Keratinocyte (primary cell): ENCODE results near the gene CSMD2. TPM values are rescaled to one million over a fixed set of nuclear protein-coding genes. Genes with fewer than 3 reads are reported as not detected.

Experiments used
- DNase-seq: peaks from one replicate; pipeline ENCODE4 v3.0.0-alpha.2; 2011; ENCODE audit warnings: low read depth, missing footprints, low spot score
- FAIRE-seq: peaks from 2 replicates; lab custom pipeline; 2011; peaks lifted over from hg19 to GRCh38; lab: Jason Lieb, UNC
- H2AFZ ChIP-seq: 2 replicates; pipeline ENCODE4 v1.6.0; 2012; ENCODE audit warnings: low read length, control low read depth, inconsistent platforms; ENCODE audit not compliant: control insufficient read depth
- H3K27ac ChIP-seq: 2 replicates; pipeline ENCODE4 v1.5.1; 2011; ENCODE audit warnings: low read length; ENCODE audit not compliant: control insufficient read depth, insufficient read depth
- H3K27me3 ChIP-seq: 3 replicates; pipeline ENCODE4 v1.6.0; 2011; ENCODE audit warnings: low read length; ENCODE audit not compliant: control insufficient read depth, insufficient read depth; ENCODE audit errors: extremely low read depth
- H3K36me3 ChIP-seq, 2 experiments: 2 replicates in 1 of 2; 3 replicates in 1 of 2; pipeline ENCODE4 v1.5.1; 2011; ENCODE audit warnings: low read length in 2 of 2, mild to moderate bottlenecking in 1 of 2; ENCODE audit not compliant: control insufficient read depth in 2 of 2, insufficient read depth in 2 of 2; ENCODE audit errors: extremely low read depth in 1 of 2
- H3K4me1 ChIP-seq: 3 replicates; pipeline ENCODE4 v1.5.1; 2011; ENCODE audit warnings: low read length; ENCODE audit not compliant: control insufficient read depth, insufficient read depth; ENCODE audit errors: extremely low read depth
- H3K4me2 ChIP-seq: 3 replicates; pipeline ENCODE4 v1.6.0; 2011; ENCODE audit warnings: low read depth, low read length; ENCODE audit not compliant: control insufficient read depth, insufficient read depth; ENCODE audit errors: extremely low read depth
- H3K4me3 ChIP-seq, 3 experiments: fragments of 200-600 bp in 1 of 3; sonication (generic) in 1 of 3; 2 replicates in 2 of 3; 3 replicates in 1 of 3; pipeline ENCODE4 v1.5.1; 2011 to 2016; ENCODE audit warnings: low read length in 3 of 3, mild to moderate bottlenecking in 3 of 3, control low read depth in 2 of 3, inconsistent platforms in 1 of 3, low read depth in 1 of 3, mixed read lengths in 1 of 3, mixed run types in 1 of 3, moderate library complexity in 1 of 3; ENCODE audit not compliant: control insufficient read depth in 2 of 3, insufficient read depth in 2 of 3; ENCODE audit errors: extremely low read depth in 1 of 3
- H3K79me2 ChIP-seq: 2 replicates; pipeline ENCODE4 v1.6.0; 2012; ENCODE audit warnings: low read length; ENCODE audit not compliant: control insufficient read depth, insufficient read depth
- H3K9ac ChIP-seq: 3 replicates; pipeline ENCODE4 v1.6.0; 2011; ENCODE audit warnings: low read length; ENCODE audit not compliant: control insufficient read depth, insufficient read depth; ENCODE audit errors: extremely low read depth
- H3K9me1 ChIP-seq: 3 replicates; pipeline ENCODE4 v1.6.0; 2011; ENCODE audit warnings: low read length; ENCODE audit not compliant: control insufficient read depth, insufficient read depth; ENCODE audit errors: extremely low read depth
- H3K9me3 ChIP-seq: 2 replicates; pipeline ENCODE4 v1.5.1; 2012; ENCODE audit warnings: low read depth, low read length; ENCODE audit not compliant: control insufficient read depth
- H4K20me1 ChIP-seq: 3 replicates; pipeline ENCODE4 v1.6.0; 2011; ENCODE audit warnings: low read length; ENCODE audit not compliant: control insufficient read depth, insufficient read depth; ENCODE audit errors: extremely low read depth
- EZH2 ChIP-seq: IDR thresholded peaks from one replicate; pipeline ENCODE4 v1.6.1; 2012; ENCODE audit warnings: inconsistent platforms, mild to moderate bottlenecking, low read length, moderate library complexity
- dilution Hi-C: fragments of 300-500 bp; cut with MboI; formaldehyde crosslinking; loops from one replicate; pipeline ENCODE4 v1.7.0; 2020; ENCODE audit warnings: low sequenced_read_pairs; ENCODE audit not compliant: extremely low pct_ligation_motif_present
- polyA plus RNA-seq, 5 experiments: library from polyadenylated mRNA; depleted of rRNA in 3 of 5; stranded (reverse) in 3 of 5; stranded (forward) in 1 of 5; unstranded in 1 of 5; fragments of >200 nt; gene quantifications; 1 replicate in 1 of 5; 2 replicates in 3 of 5; 3 replicates in 1 of 5; pipeline versions ENCODE4 v1.2.1 to v1.2.3, GENCODE V29; 2011 to 2012; ENCODE audit warnings: missing spikeins in 2 of 5, low read depth in 1 of 5, low replicate concordance in 1 of 5
- TF ChIP-seq, protein P1 (sequence below), 3 experiments: IDR thresholded peaks in 1 of 3; conservative IDR thresholded peaks in 1 of 3; optimal IDR thresholded peaks in 1 of 3; 2 replicates in 2 of 3; 3 replicates in 1 of 3; pipeline versions ENCODE3 to v1.5.1; 2011; ENCODE audit warnings: low read length in 3 of 3, mild to moderate bottlenecking in 3 of 3, moderate library complexity in 2 of 3, control low read depth in 1 of 3, inconsistent platforms in 1 of 3; ENCODE audit not compliant: insufficient read depth in 2 of 3; ENCODE audit errors: extremely low read depth in 1 of 3

Gene CSMD2
- polyA plus RNA-seq, 1 donor (not counting 4 experiments of a cell fraction or from before 2014, with no cell fraction given) = 2.0 TPM

DNA sequence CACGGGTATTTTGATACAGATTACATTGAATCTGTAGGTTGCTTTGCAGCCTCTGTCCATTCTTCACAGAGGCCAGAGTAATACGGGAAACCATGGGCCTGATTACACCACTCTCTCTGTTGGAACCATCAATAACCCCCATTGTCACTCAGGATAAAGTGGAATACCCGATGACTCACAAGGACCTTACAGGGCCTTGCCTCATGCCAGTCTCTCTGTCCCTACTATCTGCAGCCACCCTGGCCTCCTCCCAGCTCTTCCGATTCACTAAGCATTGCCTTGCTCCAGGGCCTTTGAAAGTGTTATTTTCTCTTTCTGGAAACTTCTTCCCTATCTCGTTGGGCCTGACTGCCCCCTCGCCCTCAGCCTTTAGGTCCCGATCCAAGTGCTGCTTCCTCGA, 239.4 kb downstream of the CSMD2 start:
- Histone ChIP-seq H3K4me3 (no peak overlapping the region), H3K9me3 (no peaks in the 10 kb centered on the region), H4K20me1 (no peaks in the 10 kb centered on the region), H3K79me2 (no peaks in the 10 kb centered on the region), H3K9ac (no peak overlapping the region), H3K27me3 (no peaks in the 10 kb centered on the region), H3K4me2 (no peak overlapping the region), H3K9me1 (no peaks in the 10 kb centered on the region), H3K4me1 (no peaks in the 10 kb centered on the region), H3K36me3 (no peaks in the 10 kb centered on the region), H2AFZ (no peak overlapping the region), H3K27ac (no peak overlapping the region)
- dilution Hi-C loops = no loop called here
- TF ChIP-seq, protein P1, sequence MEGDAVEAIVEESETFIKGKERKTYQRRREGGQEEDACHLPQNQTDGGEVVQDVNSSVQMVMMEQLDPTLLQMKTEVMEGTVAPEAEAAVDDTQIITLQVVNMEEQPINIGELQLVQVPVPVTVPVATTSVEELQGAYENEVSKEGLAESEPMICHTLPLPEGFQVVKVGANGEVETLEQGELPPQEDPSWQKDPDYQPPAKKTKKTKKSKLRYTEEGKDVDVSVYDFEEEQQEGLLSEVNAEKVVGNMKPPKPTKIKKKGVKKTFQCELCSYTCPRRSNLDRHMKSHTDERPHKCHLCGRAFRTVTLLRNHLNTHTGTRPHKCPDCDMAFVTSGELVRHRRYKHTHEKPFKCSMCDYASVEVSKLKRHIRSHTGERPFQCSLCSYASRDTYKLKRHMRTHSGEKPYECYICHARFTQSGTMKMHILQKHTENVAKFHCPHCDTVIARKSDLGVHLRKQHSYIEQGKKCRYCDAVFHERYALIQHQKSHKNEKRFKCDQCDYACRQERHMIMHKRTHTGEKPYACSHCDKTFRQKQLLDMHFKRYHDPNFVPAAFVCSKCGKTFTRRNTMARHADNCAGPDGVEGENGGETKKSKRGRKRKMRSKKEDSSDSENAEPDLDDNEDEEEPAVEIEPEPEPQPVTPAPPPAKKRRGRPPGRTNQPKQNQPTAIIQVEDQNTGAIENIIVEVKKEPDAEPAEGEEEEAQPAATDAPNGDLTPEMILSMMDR (optimal IDR thresholded peaks at IDR 0.05 in 1 of 3, IDR thresholded peaks at IDR 0.05 in 1 of 3, conservative IDR thresholded peaks at IDR 0.05 in 1 of 3; ENCODE audit: extremely low read depth in 1 of 3, insufficient read depth in 2 of 3, low read length in 3 of 3) = no peak
- TF ChIP-seq EZH2 = no peak
- FAIRE-seq = no peak
- no peak for DNase-seq

DNA sequence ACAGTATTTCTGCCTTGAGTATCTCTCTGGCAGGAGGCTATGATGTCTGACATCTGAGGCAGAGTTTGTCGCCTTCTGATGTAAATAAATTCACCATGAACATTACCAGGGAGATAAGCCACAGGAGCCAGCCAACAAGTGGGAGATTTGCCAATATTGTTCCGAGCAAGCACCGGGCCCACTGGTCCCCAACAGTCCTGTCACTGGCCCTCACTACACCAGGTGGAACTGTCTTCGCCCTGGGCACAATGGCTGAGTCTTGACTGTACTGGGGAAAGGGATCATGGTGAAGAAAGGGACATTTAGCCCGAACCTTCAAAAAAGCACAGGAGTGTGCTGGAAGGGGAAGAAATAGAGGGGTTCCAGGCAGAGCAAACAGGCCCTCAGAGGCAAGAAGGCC, 243.7 kb downstream of the CSMD2 start:
- Histone ChIP-seq H3K9me3 (no peaks in the 10 kb centered on the region), H3K4me2 (no peak overlapping the region), H3K27ac (no peak overlapping the region), H3K36me3 (no peaks in the 10 kb centered on the region), H3K79me2 (no peaks in the 10 kb centered on the region), H3K27me3 (no peaks in the 10 kb centered on the region), H3K9ac (no peak overlapping the region), H3K4me3 (no peak overlapping the region), H3K9me1 (no peaks in the 10 kb centered on the region), H2AFZ (no peak overlapping the region), H3K4me1 (peaks cover 4% of the 10 kb centered on the region), H4K20me1 (no peaks in the 10 kb centered on the region)
- no peak for FAIRE-seq
- TF ChIP-seq, protein P1 (optimal IDR thresholded peaks at IDR 0.05 in 1 of 3, IDR thresholded peaks at IDR 0.05 in 1 of 3, conservative IDR thresholded peaks at IDR 0.05 in 1 of 3; ENCODE audit: extremely low read depth in 1 of 3, insufficient read depth in 2 of 3, low read length in 3 of 3) = no peak
- no peak for TF ChIP-seq EZH2
- no peak for DNase-seq
- dilution Hi-C loops = no loop called here
